Activated T-cell treated with anti-CD3 and anti-CD28 coated beads, Interleukin-2, amount 50 U/mL, for 1 hour (primary cell): Measurements from ENCODE around the gene RNASEH1.

Experiments used
- DNase-seq: peaks from one replicate; pipeline ENCODE4 v3.0.0-alpha.2; 2020

Gene RNASEH1

GRCh38 chr2:3547915-3548314, 10.2 kb downstream of the RNASEH1 start:
- no peak for DNase-seq

- DNase-seq = no peak
Measured at GRCh38 chr2:3545788-3546478, 12.2 kb downstream of the RNASEH1 start.

DNA sequence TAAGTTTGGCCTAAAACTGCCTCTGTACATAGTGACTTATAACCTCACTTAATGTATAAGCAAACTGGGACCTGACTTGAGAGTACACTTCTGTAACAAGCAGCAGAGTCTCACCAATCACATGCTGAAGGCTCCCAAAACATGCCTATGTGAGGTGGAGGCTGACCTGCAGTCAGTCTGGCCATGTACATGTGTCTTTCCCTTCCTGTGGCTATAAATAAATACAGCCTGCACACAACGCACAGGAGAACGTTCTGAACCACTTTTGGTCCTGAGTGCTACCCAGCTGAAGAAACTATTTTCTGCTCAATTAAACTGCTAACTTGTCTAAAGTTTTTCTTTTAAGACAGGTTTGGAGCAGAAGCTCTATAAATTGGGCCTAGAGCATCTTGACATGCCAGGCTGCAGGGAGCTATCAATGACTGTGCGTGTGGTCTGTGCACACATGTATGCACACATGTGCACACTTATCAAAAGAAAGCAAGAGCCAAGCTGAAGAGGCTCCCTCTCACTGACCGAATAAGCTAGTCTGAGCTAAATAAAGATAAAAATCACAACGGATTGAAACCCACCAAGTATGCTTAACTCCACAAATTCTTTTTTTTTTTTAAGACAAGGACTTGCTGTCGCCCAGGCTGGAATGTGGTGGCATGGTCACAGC, 15.0 kb downstream of the RNASEH1 start:
- DNase-seq = no peak

GRCh38 chr2:3542107-3542506, 16.0 kb downstream of the RNASEH1 start:
- DNase-seq = no peak

- no peak for DNase-seq
Measured at GRCh38 chr2:3539836-3540235, 18.3 kb downstream of the RNASEH1 start.

DNA sequence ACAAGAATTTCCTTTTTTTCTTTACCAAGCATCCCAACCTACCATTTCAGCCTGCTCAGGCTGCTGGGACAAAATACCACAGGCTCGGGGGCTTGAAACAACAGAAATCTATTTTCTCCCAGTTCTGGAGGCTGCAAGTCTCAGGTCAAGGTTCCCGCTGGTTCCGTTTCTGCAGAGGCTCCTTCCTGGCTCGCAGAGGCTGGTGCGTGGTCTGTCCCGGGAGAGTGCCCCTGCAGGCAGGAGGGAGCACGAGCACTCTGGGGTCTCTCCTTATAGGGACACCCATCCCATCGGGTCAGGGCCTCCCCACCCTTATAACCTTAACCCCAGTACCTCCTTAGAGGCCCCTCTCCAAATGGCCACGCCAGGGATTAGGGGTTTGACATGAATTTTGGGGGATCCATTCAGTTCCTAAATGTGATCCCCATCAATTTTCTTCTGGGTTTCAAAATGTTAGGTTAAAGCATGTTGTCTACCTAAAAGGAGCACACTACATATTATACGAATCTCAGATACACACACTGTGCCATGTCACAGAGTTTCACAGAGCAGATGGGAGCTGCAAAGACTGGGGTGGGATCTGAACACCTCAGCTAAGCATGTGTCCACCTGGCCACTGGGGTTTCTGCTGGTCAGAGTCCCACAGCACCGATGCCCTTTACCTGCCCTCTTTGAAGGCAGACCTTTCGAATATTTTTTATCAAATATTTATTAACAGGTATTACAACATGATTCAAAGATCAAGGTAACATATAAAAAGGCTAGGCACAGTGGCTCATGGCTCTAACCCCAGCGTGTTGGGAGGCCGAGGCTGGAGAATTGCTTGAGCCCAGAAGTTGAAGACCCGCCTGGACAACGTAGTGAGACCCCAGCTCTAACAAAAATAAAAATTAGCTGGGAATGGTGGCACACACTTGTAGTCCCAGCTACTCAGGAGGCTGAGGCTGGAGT, 21.2 kb downstream of the RNASEH1 start:
- DNase-seq = no peak

DNA sequence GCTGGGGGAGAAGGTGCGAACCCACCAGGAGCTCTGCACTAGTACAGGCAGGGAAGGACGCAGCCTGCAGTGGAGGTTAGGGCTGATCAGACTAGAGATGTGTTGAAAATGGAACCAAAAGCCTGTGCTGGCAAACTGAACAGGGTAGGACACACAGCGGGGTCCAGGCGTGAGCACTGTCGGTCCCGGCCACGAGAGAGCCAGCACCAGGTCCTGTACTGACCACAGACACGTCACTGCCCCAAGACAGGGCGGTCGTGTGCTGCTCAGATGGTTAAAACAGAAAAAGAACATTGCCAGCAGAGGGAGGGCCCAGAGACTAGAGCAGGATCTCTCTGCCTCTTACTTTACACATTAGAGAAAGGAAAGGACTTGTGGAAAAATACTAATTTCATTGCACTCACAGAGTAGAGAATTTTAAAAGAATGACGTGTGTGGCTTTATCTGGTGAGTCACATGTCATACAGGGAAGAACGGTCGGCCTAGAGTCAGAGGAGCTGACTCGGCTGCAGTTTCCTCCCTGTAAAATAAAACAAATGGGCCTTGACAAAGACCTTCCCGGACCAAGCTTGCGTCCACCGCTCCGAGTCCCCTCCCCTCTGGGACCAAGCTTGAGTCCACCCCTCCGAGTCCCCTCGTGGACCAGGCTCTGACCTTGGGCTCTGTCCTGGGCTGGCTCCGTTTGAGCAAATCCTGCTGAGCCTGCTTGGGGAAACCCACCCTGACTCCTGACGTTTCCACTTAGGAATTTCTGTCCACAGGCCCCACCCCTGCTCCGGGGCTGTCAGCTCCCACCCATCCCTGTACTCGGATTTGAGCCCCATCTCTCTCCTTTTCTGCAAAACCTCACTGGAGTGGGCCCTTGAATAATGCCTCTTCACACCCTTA, 22.1 kb downstream of the RNASEH1 start:
- no peak for DNase-seq

DNA sequence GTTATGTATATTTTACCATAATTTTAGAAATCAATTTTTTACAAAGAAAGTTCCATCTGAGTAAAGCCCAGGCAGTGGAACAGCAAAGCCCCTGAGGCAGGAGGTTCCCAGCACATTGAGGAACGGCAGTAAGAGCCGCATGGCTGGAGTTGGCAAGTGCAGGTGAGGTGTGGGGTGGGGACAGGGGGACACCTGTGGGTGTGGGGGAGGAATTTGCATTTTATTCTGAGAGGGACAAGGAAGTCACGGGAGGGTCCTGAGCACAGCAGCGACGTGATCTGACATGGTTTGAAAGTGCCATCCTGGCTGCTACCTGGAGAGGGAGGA, 22.7 kb downstream of the RNASEH1 start:
- no peak for DNase-seq

DNA sequence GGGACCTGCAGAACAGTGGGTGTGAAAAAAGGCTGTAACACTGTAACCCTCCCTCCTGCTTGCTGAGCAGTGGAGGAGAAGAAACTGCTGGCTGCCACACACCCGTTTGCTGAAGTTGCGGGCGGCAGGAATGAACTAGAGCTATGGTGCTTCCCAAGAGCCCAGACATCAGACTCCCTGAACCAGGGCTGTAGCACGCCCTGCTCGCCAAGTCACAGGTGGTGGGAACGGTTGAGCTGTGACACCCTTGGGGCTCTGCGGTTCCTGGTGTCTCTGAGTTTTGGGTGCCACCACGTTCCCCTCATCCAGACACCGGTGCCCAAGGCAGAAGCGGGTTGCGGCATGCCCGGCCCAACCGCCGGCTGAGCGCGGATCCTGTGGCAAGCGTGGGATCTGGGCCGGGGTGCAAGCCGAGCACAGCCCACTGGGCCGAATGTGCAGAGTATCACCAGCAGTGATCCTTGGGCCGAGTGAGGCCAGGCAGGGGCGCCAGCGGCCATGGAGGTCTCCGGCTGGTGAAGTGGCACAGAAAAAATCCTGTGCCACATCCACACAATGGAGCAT, 23.8 kb downstream of the RNASEH1 start:
- DNase-seq = no peak

DNA sequence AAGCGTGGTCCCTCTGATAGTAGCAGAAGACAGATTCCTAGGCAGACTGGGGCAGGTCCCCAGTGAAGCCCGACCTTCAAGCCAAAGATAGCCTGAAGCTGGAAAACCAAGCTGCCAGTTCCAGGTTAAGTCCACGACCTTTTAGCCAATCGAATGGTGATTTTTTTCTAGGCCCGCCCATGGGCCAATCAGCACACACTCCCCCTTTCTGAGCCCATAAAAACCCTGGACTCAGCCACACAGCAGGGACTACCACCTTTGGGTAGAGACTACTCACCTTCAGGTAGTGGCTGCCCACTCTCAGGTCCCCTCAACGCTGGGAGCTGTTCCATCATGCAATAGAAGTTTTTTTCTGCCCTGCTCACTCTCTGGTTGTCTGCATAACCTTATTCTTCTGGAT, 24.3 kb downstream of the RNASEH1 start:
- no peak for DNase-seq

DNA sequence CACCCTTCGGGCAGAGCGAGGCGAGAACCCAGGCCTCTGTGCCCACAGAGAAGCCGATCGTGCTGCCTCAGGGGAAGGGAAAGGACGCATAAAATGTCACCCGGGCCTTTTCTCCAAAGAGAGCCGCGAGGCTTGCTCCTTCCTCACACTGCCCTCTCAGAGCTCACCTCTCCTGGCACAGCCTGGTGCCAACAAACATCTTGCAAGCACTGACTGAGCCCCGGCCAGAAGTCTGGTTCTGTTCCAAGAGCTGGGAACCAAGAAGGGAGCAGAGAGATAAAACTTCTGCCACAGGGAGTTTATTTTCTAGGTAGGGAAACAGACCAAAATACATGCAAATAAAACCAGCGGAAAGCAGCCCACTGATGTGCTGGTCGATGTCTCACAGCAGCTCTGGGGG, 25.2 kb downstream of the RNASEH1 start:
- DNase-seq = no peak

DNA sequence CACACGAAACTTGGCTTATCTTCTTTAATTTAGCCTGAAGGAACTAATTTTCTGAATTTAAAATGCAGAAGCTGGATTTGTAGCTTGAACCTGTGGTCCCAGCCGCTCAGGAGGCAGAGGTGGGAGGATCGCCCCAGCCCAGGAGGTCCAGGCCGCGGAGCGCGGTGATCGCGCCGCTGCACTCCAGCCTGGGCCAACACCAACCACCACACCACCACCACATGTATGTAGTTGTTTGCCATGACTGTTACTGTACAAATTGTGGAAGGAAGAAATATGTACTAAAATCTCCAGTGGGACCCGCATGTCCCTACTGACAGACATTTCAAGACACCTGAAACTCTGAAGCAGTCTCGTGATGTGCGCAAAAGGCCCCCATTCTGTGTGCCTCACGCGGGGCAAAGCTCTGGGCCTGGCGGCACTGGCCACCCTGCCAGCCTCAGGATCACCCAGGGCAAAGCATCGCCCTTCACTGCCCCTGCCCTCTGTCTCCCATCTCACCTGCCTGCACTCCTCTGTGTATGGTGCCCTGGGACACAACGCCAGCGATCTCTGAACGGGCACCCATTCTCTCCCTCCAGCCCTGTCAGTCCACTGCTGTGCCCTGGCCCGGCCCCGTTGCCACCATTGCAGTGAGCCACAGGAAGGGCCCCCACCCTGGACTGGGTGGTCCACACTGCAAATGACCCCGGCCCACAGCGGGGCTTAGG, 28.7 kb downstream of the RNASEH1 start:
- DNase-seq = no peak

DNA sequence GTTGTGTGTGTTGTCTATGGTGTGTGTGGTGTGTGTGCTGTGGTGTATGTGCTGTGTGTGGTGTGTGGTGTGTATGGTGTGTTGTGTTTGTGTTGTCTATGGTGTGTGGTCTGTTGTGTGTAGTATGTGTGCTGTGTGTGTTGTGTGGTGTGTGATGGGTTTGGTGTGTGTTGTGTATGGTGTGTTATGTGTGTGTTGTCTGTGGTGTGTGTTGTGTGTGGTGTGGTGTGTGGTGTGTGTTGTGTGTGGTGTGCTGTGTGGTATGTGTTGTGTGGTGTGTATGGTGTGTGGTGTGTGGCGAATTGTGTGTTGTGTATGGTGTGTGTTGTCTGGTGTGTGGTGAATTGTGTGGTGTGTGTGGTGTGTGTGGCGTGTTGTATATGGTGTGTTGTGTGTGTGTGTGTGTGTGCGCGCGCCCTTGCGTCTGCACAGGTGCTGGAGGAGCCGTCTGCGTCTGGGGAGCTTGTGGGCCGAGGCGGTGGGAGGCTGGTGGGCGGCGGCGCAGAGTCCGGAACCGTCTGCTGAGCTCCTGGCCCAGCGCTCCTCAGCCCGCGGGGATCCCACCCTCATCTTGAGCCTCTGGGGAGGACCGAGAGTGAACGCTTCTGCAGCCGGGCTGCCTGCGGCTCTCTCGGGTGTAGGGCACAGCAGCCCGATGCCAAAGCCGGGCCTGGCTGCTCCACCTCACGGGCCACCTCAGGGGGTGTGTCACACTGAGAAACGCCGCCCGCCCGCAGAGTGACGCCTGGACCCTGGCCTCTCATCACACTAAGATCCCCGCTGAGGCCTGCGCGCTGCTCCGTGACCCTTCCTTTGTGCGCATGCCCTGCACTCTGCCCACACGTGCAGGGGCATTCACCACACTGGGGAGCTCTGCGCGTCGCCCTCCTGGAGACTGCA, 30.0 kb downstream of the RNASEH1 start:
- DNase-seq = no peak

DNA sequence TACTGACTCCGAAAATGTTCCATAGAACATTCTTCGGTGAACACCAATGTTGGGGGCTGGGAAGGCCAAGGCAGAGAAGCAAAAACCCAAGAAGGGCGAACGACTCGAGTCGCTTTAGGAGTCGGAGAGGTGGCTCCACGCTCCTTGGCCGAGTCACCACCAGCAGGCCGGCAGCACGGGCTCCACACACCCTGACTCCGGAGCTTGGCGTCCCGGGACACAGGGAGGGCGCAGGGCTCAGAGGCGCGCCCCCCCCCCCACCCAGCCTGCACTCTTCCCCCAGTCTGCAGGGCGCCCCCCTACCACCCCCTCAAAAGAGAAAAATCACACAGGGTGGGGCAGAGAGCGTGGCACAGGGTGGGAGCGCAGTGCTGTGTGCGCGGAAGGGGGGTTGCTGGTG, 31.3 kb downstream of the RNASEH1 start:
- no peak for DNase-seq

- no peak for DNase-seq
Measured at GRCh38 chr2:3523551-3524041, 34.5 kb downstream of the RNASEH1 start.

- DNase-seq = no peak
Measured at GRCh38 chr2:3522961-3523421, 35.1 kb downstream of the RNASEH1 start.

GRCh38 chr2:3520591-3520990, 37.5 kb downstream of the RNASEH1 start:
- DNase-seq = no peak

GRCh38 chr2:3519255-3520205, 38.6 kb downstream of the RNASEH1 start, which contains the start of gene ADI1:
TSS of gene ADI1 (minus strand) at chr2:3519531. CDS start at chr2:3519487, 44 bp downstream.
- DNase-seq = no peak
